ENCODE results near the gene LYZL1. TPM values are rescaled to one million over a fixed set of nuclear protein-coding genes. Genes with fewer than 3 reads are reported as not detected.

The LYZL1 gene
- total and polyA plus RNA-seq, 2 of the 8 experiments (the other 6 are each of a cell fraction or from before 2014, with no cell fraction given) = not detected

DNA sequence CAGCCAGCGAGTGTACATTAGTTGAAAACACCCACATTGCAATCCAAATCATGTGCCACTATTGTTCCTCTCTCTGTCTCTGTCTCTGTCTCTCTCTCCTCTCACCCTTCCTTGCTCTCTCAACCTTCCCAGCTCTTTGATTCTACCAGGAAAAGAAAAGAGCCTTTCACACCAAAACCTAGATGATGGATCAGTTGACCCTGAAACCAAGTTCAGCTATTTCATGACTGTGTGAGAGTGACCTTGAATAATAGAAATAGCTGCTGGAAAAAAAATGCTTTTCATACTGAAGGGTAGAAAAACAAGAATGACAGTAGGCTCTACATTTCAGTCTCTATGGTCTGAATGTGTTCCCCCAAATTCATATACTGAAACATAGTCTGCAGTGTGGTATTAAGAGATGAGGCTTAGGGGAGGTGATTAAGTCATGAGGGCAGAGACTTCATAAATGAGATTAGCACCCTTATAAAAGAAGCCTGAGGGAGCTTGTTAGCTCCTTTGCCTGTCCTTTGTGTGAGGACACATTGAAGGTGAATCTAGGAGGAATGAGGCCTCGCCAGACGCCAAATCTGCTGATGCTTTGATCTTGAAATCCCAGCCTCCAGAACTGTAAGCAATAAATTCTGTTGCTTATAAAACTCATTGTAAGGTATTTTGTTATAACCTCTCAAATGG, 65.2 kb downstream of the LYZL1 start:
- H2BK120ac ChIP-seq (replicated peaks; ENCODE audit: low read depth, low read length) = no peak overlapping the region
- H3K4ac ChIP-seq (replicated peaks; ENCODE audit: insufficient read length, low read depth, low read length) = no peak overlapping the region
- H3K14ac ChIP-seq (ENCODE audit: insufficient read length) = no peak overlapping the region
- H3K23me2 ChIP-seq (ENCODE audit: low read depth, low read length) = peaks cover 2% of the 10 kb centered on the region; the same call in 1 of the 2 replicates
- H4K20me1 ChIP-seq (replicated peaks in 1 of 2; ENCODE audit: control insufficient read depth in 1 of 2, insufficient read depth in 2 of 2, low read length in 2 of 2) = no peaks in the 10 kb centered on the region
- no peak overlapping the region for H3K4me2 ChIP-seq (ENCODE audit: insufficient read depth in 1 of 2, low read depth in 2 of 2, low read length in 2 of 2)
- H3K9me3 ChIP-seq (ENCODE audit: insufficient read depth in 2 of 2, low read depth in 1 of 2, low read length in 1 of 2) = no peaks in the 10 kb centered on the region
- no peaks in the 10 kb centered on the region for H3K27me3 ChIP-seq (replicated peaks in 1 of 4; ENCODE audit: control insufficient read depth in 3 of 4, extremely low read depth in 1 of 4, insufficient read depth in 3 of 4, low read length in 3 of 4)
- no peak overlapping the region for H3K18ac ChIP-seq (ENCODE audit: extremely low read depth, low read length)
- H4K8ac ChIP-seq (ENCODE audit: extremely low read depth, insufficient read depth, low read length) = no peak overlapping the region
- no peaks in the 10 kb centered on the region for H3K79me1 ChIP-seq (ENCODE audit: low read depth, low read length)
- H3K56ac ChIP-seq (replicated peaks; ENCODE audit: insufficient read length, low read depth, low read length) = no peak overlapping the region
- H3K9ac ChIP-seq (replicated peaks in 1 of 4; ENCODE audit: extremely low read depth in 1 of 4, low read depth in 3 of 4, low read length in 3 of 4) = no peak overlapping the region
- H3K4me3 ChIP-seq (ENCODE audit: extremely low read depth in 1 of 4, insufficient read depth in 2 of 4, low read depth in 3 of 4, low read length in 4 of 4) = no peak overlapping the region
- no peak for DNase-seq (ENCODE audit: low read depth in 1 of 2, low spot score in 2 of 2)
- ChIA-PET POLR2A (ENCODE audit: partially characterized antibody) (no interaction called here), CTCF (ENCODE audit: partially characterized antibody) (interaction anchor here (0.6 to 0.7 kb wide), 3 partner anchors 54 to 1125 kb away, joined by 3 read pairs; no protein-coding TSS in a partner anchor)
- no peak overlapping the region for H4K5ac ChIP-seq (ENCODE audit: insufficient read length, low read depth, low read length)
- no peak overlapping the region for H2AK5ac ChIP-seq (ENCODE audit: low read depth, low read length)
- no peaks in the 10 kb centered on the region; a peak in 1 of 7 replicates for H3K4me1 ChIP-seq (replicated peaks in 1 of 4; ENCODE audit: control insufficient read depth in 3 of 4, insufficient read depth in 4 of 4, low read length in 3 of 4)
- no peak overlapping the region for H2BK12ac ChIP-seq (ENCODE audit: low read depth, low read length)
- no peaks in the 10 kb centered on the region for H3K79me2 ChIP-seq (ENCODE audit: control insufficient read depth in 1 of 2, insufficient read depth in 2 of 2, low read length in 2 of 2)
- no peak overlapping the region for H3K23ac ChIP-seq (ENCODE audit: insufficient read length)
- no peak overlapping the region for H2BK20ac ChIP-seq (ENCODE audit: low read length)
- H2BK5ac ChIP-seq (ENCODE audit: low read depth, low read length) = no peak overlapping the region
- no peak for FAIRE-seq
- H3K27ac ChIP-seq (ENCODE audit: low read depth, low read length) = no peak overlapping the region
- WGBS, 2 experiments (ENCODE audit: extremely low coverage in 1 of 2, insufficient coverage in 1 of 2, insufficient read length in 1 of 2, insufficient replicate concordance in 2 of 2, low coverage in 1 of 2, low lambda C conversion rate in 2 of 2, missing lambda C conversion rate in 1 of 2) = 93% methylated on average over 3 of the region's 3 CpGs; no CpG with 5 or more reads in 1 of the 2 experiments
- no peak overlapping the region for H2AFZ ChIP-seq (ENCODE audit: low read length)
- H3K36me3 ChIP-seq (ENCODE audit: control insufficient read depth in 2 of 4, insufficient read depth in 4 of 4, low read length in 3 of 4) = no peaks in the 10 kb centered on the region
- H4K91ac ChIP-seq (replicated peaks; ENCODE audit: insufficient read length, low read length) = no peak overlapping the region
- H2BK15ac ChIP-seq (ENCODE audit: low read length) = no peak overlapping the region
- TF ChIP-seq BRCA1 (IDR thresholded peaks at IDR 0.05; ENCODE audit: low read depth, low read length) = no peak
- TF ChIP-seq SRF (IDR thresholded peaks at IDR 0.05; ENCODE audit: low read depth, low read length) = no peak
- TF ChIP-seq CHD2 (IDR thresholded peaks at IDR 0.05; ENCODE audit: low read length) = no peak
- no peak for TF ChIP-seq CTBP2 (IDR thresholded peaks at IDR 0.05; ENCODE audit: borderline replicate concordance, insufficient read depth, insufficient read length, low read length)
- no peak for TF ChIP-seq RNF2 (IDR thresholded peaks at IDR 0.05; ENCODE audit: borderline replicate concordance, low read depth, low read length, missing control alignments, poor library complexity, severe bottlenecking)
- TF ChIP-seq, protein P1, sequence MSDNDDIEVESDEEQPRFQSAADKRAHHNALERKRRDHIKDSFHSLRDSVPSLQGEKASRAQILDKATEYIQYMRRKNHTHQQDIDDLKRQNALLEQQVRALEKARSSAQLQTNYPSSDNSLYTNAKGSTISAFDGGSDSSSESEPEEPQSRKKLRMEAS (IDR thresholded peaks at IDR 0.05) = no peak
- TF ChIP-seq, protein P2, sequence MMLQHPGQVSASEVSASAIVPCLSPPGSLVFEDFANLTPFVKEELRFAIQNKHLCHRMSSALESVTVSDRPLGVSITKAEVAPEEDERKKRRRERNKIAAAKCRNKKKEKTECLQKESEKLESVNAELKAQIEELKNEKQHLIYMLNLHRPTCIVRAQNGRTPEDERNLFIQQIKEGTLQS (IDR thresholded peaks at IDR 0.05; ENCODE audit: insufficient read depth, low read depth, low read length) = no peak
- no peak for TF ChIP-seq SIX5 (IDR thresholded peaks at IDR 0.05; ENCODE audit: low read depth, low read length)
- TF ChIP-seq RXRA (IDR thresholded peaks at IDR 0.05; ENCODE audit: insufficient read depth, low read depth, low read length) = no peak
- no peak for TF ChIP-seq CBX8 (IDR thresholded peaks at IDR 0.05; ENCODE audit: borderline replicate concordance, low read depth, low read length)
- TF ChIP-seq SP2 (IDR thresholded peaks at IDR 0.05; ENCODE audit: low read length) = no peak
- TF ChIP-seq TBP (IDR thresholded peaks at IDR 0.05; ENCODE audit: low read depth, low read length) = no peak
- no peak for TF ChIP-seq BACH1 (IDR thresholded peaks at IDR 0.05; ENCODE audit: low read length)

Data from H1 (cell line).